Measurements from ENCODE around the gene SNX25.
A peak's percentile ranks its signal among the peaks of the same experiment; 100 is the strongest.

The SNX25 gene

GRCh38 chr4:185209031-185209851 is at the start of gene SNX25:
TSS of gene SNX25 (plus strand) at chr4:185209598. CDS start at chr4:185209827, 229 bp downstream.
- TF ChIP-seq, protein P1, sequence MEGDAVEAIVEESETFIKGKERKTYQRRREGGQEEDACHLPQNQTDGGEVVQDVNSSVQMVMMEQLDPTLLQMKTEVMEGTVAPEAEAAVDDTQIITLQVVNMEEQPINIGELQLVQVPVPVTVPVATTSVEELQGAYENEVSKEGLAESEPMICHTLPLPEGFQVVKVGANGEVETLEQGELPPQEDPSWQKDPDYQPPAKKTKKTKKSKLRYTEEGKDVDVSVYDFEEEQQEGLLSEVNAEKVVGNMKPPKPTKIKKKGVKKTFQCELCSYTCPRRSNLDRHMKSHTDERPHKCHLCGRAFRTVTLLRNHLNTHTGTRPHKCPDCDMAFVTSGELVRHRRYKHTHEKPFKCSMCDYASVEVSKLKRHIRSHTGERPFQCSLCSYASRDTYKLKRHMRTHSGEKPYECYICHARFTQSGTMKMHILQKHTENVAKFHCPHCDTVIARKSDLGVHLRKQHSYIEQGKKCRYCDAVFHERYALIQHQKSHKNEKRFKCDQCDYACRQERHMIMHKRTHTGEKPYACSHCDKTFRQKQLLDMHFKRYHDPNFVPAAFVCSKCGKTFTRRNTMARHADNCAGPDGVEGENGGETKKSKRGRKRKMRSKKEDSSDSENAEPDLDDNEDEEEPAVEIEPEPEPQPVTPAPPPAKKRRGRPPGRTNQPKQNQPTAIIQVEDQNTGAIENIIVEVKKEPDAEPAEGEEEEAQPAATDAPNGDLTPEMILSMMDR (IDR thresholded peaks at IDR 0.05; ENCODE audit: insufficient read depth, low read length, missing control alignments) = peak; percentile 17

GRCh38 chr4:185165605-185166063 is 43.8 kb upstream of the SNX25 start:
- TF ChIP-seq, protein P1 (IDR thresholded peaks at IDR 0.05; ENCODE audit: insufficient read depth, low read length, missing control alignments) = no peak
- CTCF ChIA-PET = interaction anchor here (1.1 to 2.4 kb wide), 4 partner anchors 16 to 126 kb away, joined by 3 to 14 read pairs (median 3); no protein-coding TSS in a partner anchor
- DNase-seq (ENCODE audit: low read depth, low spot score) = peak; percentile 47
- POLR2A ChIA-PET = no interaction called here
- no peak overlapping the region for H3K4me3 ChIP-seq (ENCODE audit: low read depth, low read length)

More at GRCh38 chr4:185209031-185209851, at the start of gene SNX25:
- ChIA-PET CTCF (interaction anchor here (0.8 to 1.5 kb wide), 6 partner anchors 9 to 264 kb away, joined by 3 to 4 read pairs (median 4); no protein-coding TSS in a partner anchor), POLR2A (interaction anchor here (0.9 to 1.2 kb wide), 2 partner anchors 10 to 187 kb away, joined by 3 to 4 read pairs; partner anchors contain the start of genes ANKRD37 and LRP2BP)
- DNase-seq (ENCODE audit: low read depth, low spot score) = no peak
- H3K4me3 ChIP-seq (ENCODE audit: low read depth, low read length) = peak within 1 kb of the TSS; percentile 92

DNA sequence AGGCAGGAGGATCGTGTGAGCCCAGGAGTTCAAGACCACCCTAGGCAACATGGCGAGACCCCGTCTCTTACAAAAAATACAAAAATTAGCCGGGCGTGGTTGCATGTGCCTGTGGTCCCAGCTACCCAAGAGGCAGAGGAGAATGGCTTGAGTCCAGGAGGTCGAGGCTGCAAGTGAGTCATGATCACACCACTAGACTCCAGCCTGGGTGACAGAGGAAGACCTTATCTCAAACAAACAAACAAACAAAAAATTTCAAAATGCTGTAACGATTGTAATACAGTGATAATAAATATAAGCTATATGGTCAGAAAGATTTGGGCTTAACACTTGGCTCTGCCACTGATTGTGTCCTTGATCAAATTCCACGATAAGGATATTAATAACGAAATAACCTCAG is 42.2 kb upstream of the SNX25 start:
- POLR2A ChIA-PET = no interaction called here
- DNase-seq (ENCODE audit: low read depth, low spot score) = no peak
- TF ChIP-seq, protein P1 (IDR thresholded peaks at IDR 0.05; ENCODE audit: insufficient read depth, low read length, missing control alignments) = no peak
- no peak overlapping the region for H3K4me3 ChIP-seq (ENCODE audit: low read depth, low read length)
- CTCF ChIA-PET = interaction anchor here (1.4 to 2.4 kb wide), 2 partner anchors 16 to 18 kb away, joined by 3 to 14 read pairs; no protein-coding TSS in a partner anchor

DNA sequence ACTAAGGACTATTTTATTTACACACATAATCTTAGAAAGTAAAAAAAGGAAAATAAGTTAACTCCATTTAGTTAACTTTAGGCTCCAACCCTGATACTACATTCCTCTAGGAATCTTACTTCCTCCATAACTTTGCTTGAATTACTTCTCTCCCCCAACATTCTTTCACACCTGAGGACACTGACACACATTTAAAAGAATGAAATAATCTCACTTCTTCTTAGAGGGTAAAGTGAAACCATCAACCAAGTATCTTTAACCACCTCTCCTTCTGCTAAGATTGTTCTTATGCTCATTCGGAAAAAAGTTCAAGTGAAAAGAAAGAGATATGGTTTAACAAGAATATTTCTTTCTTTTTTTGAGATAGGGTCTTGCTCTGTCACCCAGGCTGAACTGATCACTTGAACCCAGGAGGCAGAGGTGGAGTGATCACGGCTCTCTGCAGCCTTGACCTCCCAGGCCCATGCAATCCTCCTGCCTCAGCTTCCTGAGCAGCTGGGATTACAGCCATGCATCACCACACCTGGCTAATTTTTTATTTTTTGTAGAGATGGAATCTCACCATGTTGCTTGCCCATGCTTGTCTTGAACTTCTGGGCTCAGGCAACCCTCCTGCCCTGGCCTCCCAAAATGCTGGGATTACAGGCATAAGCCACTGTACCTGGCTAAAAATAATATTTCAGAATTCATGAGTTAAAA is 37.9 kb upstream of the SNX25 start:
- TF ChIP-seq, protein P1 (IDR thresholded peaks at IDR 0.05; ENCODE audit: insufficient read depth, low read length, missing control alignments) = no peak
- ChIA-PET POLR2A (no interaction called here), CTCF (interaction anchor here (5.1 kb wide), 1 partner anchor 13 kb away, joined by 71 read pairs; no protein-coding TSS in a partner anchor)
- H3K4me3 ChIP-seq (ENCODE audit: low read depth, low read length) = no peak overlapping the region
- DNase-seq (ENCODE audit: low read depth, low spot score) = no peak

- no peak overlapping the region for H3K4me3 ChIP-seq (ENCODE audit: low read depth, low read length)
- no peak for DNase-seq (ENCODE audit: low read depth, low spot score)
- TF ChIP-seq, protein P1 (IDR thresholded peaks at IDR 0.05; ENCODE audit: insufficient read depth, low read length, missing control alignments) = no peak
- ChIA-PET POLR2A (no interaction called here), CTCF (no interaction called here)
Measured at GRCh38 chr4:185179488-185179887, 29.9 kb upstream of the SNX25 start.

Data from AG04449 (cell line).